Activated T-cell treated with anti-CD3 and anti-CD28 coated beads, Interleukin-2, amount 50 U/mL, for 4 hours (primary cell): ENCODE data around the gene NDUFAF8. TPM values are rescaled to one million over a fixed set of nuclear protein-coding genes. Genes with fewer than 3 reads are reported as not detected.

Source experiments
- ATAC-seq, 2 donors: fragments of 200-7000 bp; cut with Tn5 transposase; one replicate each; pipeline ENCODE4 v1.10.0; 2021
- DNase-seq: peaks from one replicate; pipeline ENCODE4 v3.0.0-alpha.2; 2020
- H3K27me3 Mint-ChIP-seq: one replicate; pipeline ENCODE4 v1.8.0; 2021; ENCODE audit warnings: low read depth, mixed read lengths
- H3K36me3 Mint-ChIP-seq: one replicate; pipeline ENCODE4 v1.8.0; 2022; ENCODE audit warnings: mixed read lengths; ENCODE audit not compliant: insufficient read depth
- H3K4me1 Mint-ChIP-seq: one replicate; pipeline ENCODE4 v1.8.0; 2021; ENCODE audit warnings: low read depth, mixed read lengths
- H3K4me3 Mint-ChIP-seq: one replicate; pipeline ENCODE4 v1.8.0; 2021; ENCODE audit warnings: mild to moderate bottlenecking, moderate library complexity, mixed read lengths
- H3K9me3 Mint-ChIP-seq: one replicate; pipeline ENCODE4 v1.8.0; 2021; ENCODE audit warnings: mixed read lengths
- total RNA-seq, 3 donors: library from RNA; stranded (reverse); gene quantifications; one replicate each; pipeline ENCODE4 v1.2.1, GENCODE V29; 2021

NDUFAF8 gene
- total RNA-seq, 3 donors from 2014 or later = 123 to 144 (median 143) TPM

- peaks cover 11% of the 10 kb centered on the region for H3K36me3 Mint-ChIP-seq
- no peak overlapping the region for H3K4me3 Mint-ChIP-seq
- peaks cover 13% of the 10 kb centered on the region for H3K4me1 Mint-ChIP-seq
- ATAC-seq = no peak
- no peaks in the 10 kb centered on the region for H3K27me3 Mint-ChIP-seq
- DNase-seq = no peak
- no peaks in the 10 kb centered on the region for H3K9me3 Mint-ChIP-seq
Measured at GRCh38 chr17:81246343-81246670, 7.2 kb downstream of the NDUFAF8 start.

- H3K9me3 Mint-ChIP-seq = no peaks in the 10 kb centered on the region
- ATAC-seq (no peak), DNase-seq (no peak)
- no peak overlapping the region for H3K4me3 Mint-ChIP-seq
- no peaks in the 10 kb centered on the region for H3K27me3 Mint-ChIP-seq
- H3K36me3 Mint-ChIP-seq = peaks cover 9% of the 10 kb centered on the region
- H3K4me1 Mint-ChIP-seq = peaks cover 10% of the 10 kb centered on the region
Measured at GRCh38 chr17:81246679-81247338, 7.7 kb downstream of the NDUFAF8 start.

GRCh38 chr17:81247339-81247990 is 8.3 kb downstream of the NDUFAF8 start:
- Mint-ChIP-seq H3K4me3 (no peak overlapping the region), H3K36me3 (peaks cover 10% of the 10 kb centered on the region), H3K9me3 (no peaks in the 10 kb centered on the region)

GRCh38 chr17:81248649-81249048 is 9.5 kb downstream of the NDUFAF8 start:
- ATAC-seq (no peak), DNase-seq (no peak)
- peaks cover 9% of the 10 kb centered on the region for H3K4me1 Mint-ChIP-seq
- H3K36me3 Mint-ChIP-seq = peaks cover 20% of the 10 kb centered on the region
- no peaks in the 10 kb centered on the region for H3K9me3 Mint-ChIP-seq
- H3K4me3 Mint-ChIP-seq = no peak overlapping the region
- H3K27me3 Mint-ChIP-seq = no peaks in the 10 kb centered on the region

More at GRCh38 chr17:81247339-81247990, 8.3 kb downstream of the NDUFAF8 start:
- Mint-ChIP-seq H3K4me1 (peaks cover 6% of the 10 kb centered on the region), H3K27me3 (no peaks in the 10 kb centered on the region)
- no peak for DNase-seq
- no peak for ATAC-seq

- Mint-ChIP-seq H3K36me3 (peaks cover 21% of the 10 kb centered on the region), H3K4me1 (peaks cover 9% of the 10 kb centered on the region), H3K9me3 (no peaks in the 10 kb centered on the region), H3K4me3 (no peak overlapping the region), H3K27me3 (no peaks in the 10 kb centered on the region)
- ATAC-seq (no peak), DNase-seq (no peak)
Measured at GRCh38 chr17:81249223-81250040, 10.3 kb downstream of the NDUFAF8 start.

GRCh38 chr17:81250286-81251093 is 11.4 kb downstream of the NDUFAF8 start:
- Mint-ChIP-seq H3K4me3 (no peak overlapping the region), H3K36me3 (peaks cover 21% of the 10 kb centered on the region), H3K27me3 (no peaks in the 10 kb centered on the region), H3K4me1 (peaks cover 3% of the 10 kb centered on the region), H3K9me3 (no peaks in the 10 kb centered on the region)
- ATAC-seq (no peak), DNase-seq (no peak)

- no peak for DNase-seq
Measured at GRCh38 chr17:81251094-81251708, 12.1 kb downstream of the NDUFAF8 start.

GRCh38 chr17:81251709-81252301 is 12.7 kb downstream of the NDUFAF8 start:
- DNase-seq = no peak

More at GRCh38 chr17:81251094-81251708, 12.1 kb downstream of the NDUFAF8 start:
- no peak for ATAC-seq
- peaks cover 3% of the 10 kb centered on the region for H3K4me1 Mint-ChIP-seq
- H3K27me3 Mint-ChIP-seq = no peaks in the 10 kb centered on the region
- no peaks in the 10 kb centered on the region for H3K9me3 Mint-ChIP-seq
- H3K36me3 Mint-ChIP-seq = peaks cover 21% of the 10 kb centered on the region
- H3K4me3 Mint-ChIP-seq = no peak overlapping the region

GRCh38 chr17:81252326-81252986 is 13.3 kb downstream of the NDUFAF8 start:
- Mint-ChIP-seq H3K36me3 (peaks cover 22% of the 10 kb centered on the region), H3K27me3 (no peaks in the 10 kb centered on the region), H3K9me3 (no peaks in the 10 kb centered on the region), H3K4me3 (no peak overlapping the region), H3K4me1 (peaks cover 3% of the 10 kb centered on the region)
- DNase-seq = no peak
- no peak for ATAC-seq

More at GRCh38 chr17:81251709-81252301, 12.7 kb downstream of the NDUFAF8 start:
- ATAC-seq = no peak
- Mint-ChIP-seq H3K36me3 (peaks cover 21% of the 10 kb centered on the region), H3K9me3 (no peaks in the 10 kb centered on the region), H3K27me3 (no peaks in the 10 kb centered on the region), H3K4me3 (no peak overlapping the region), H3K4me1 (peaks cover 3% of the 10 kb centered on the region)

GRCh38 chr17:81252987-81253329 is 13.8 kb downstream of the NDUFAF8 start:
- ATAC-seq (no peak), DNase-seq (no peak)
- Mint-ChIP-seq H3K4me1 (peaks cover 3% of the 10 kb centered on the region), H3K4me3 (no peak overlapping the region), H3K27me3 (no peaks in the 10 kb centered on the region), H3K9me3 (no peaks in the 10 kb centered on the region), H3K36me3 (peaks cover 23% of the 10 kb centered on the region)

GRCh38 chr17:81253358-81254131 is 14.4 kb downstream of the NDUFAF8 start:
- Mint-ChIP-seq H3K36me3 (peaks cover 23% of the 10 kb centered on the region), H3K27me3 (no peaks in the 10 kb centered on the region), H3K4me3 (no peak overlapping the region), H3K9me3 (no peaks in the 10 kb centered on the region), H3K4me1 (peaks cover 3% of the 10 kb centered on the region)
- DNase-seq (peak; percentile 58), ATAC-seq (peak; percentile 77 to 81)

GRCh38 chr17:81254955-81255717 is 16.0 kb downstream of the NDUFAF8 start:
- peaks cover 3% of the 10 kb centered on the region for H3K4me1 Mint-ChIP-seq
- no peaks in the 10 kb centered on the region for H3K9me3 Mint-ChIP-seq
- H3K4me3 Mint-ChIP-seq = no peak overlapping the region
- H3K36me3 Mint-ChIP-seq = peaks cover 20% of the 10 kb centered on the region
- no peak for DNase-seq
- ATAC-seq = no peak
- no peaks in the 10 kb centered on the region for H3K27me3 Mint-ChIP-seq
